MM.1S (cell line): ENCODE measurements around the gene NTRK3.

ENCODE experiments used
- DNase-seq: peaks from one replicate; pipeline ENCODE4 v3.0.0-alpha.2; 2015
- H2AFZ ChIP-seq: fragments of 300-600 bp; sonication (generic); 2 replicates; pipeline ENCODE4 v1.6.0; 2016; ENCODE audit warnings: antibody characterized with exemption, low read length
- H3F3A ChIP-seq: fragments of 300-600 bp; sonication (generic); 2 replicates; pipeline ENCODE4 v1.6.1; 2016; ENCODE audit warnings: mild to moderate bottlenecking, antibody characterized with exemption, low read length, moderate library complexity, mixed read lengths; ENCODE audit not compliant: insufficient read depth
- H3K27ac ChIP-seq: fragments of 300-600 bp; sonication (generic); 2 replicates; pipeline ENCODE4 v1.5.1; 2016; ENCODE audit warnings: mild to moderate bottlenecking, low read length
- H3K27me3 ChIP-seq: fragments of 300-600 bp; sonication (generic); replicated peaks from 2 replicates; pipeline ENCODE4 v1.6.0; 2016; ENCODE audit warnings: low read length; ENCODE audit not compliant: insufficient read depth
- H3K36me3 ChIP-seq: fragments of 300-600 bp; sonication (generic); replicated peaks from 2 replicates; pipeline ENCODE4 v1.6.1; 2016; ENCODE audit warnings: mild to moderate bottlenecking, low read length, mixed read lengths; ENCODE audit not compliant: insufficient read depth
- H3K4me1 ChIP-seq: fragments of 300-600 bp; sonication (generic); 2 replicates; pipeline ENCODE4 v1.6.1; 2016; ENCODE audit warnings: low read length, mixed read lengths
- H3K4me2 ChIP-seq: fragments of 300-600 bp; sonication (generic); 2 replicates; pipeline ENCODE4 v1.6.0; 2016; ENCODE audit warnings: low read depth, low read length
- H3K4me3 ChIP-seq: fragments of 300-600 bp; sonication (generic); 2 replicates; pipeline ENCODE4 v1.5.1; 2016; ENCODE audit warnings: low read length, mixed read lengths
- H3K79me2 ChIP-seq: fragments of 300-600 bp; sonication (generic); 2 replicates; pipeline ENCODE4 v1.6.1; 2016; ENCODE audit warnings: mixed run types, low read length, mixed read lengths
- H3K9ac ChIP-seq: fragments of 300-600 bp; sonication (generic); 2 replicates; pipeline ENCODE4 v1.6.1; 2016; ENCODE audit warnings: low read length, mixed read lengths
- H3K9me2 ChIP-seq: fragments of 300-600 bp; sonication (generic); replicated peaks from 2 replicates; pipeline ENCODE4 v1.6.1; 2016; ENCODE audit warnings: mild to moderate bottlenecking, low read length, mixed read lengths; ENCODE audit not compliant: insufficient read depth
- H3K9me3 ChIP-seq: fragments of 300-600 bp; sonication (generic); replicated peaks from 2 replicates; pipeline ENCODE4 v1.6.1; 2016; ENCODE audit warnings: mild to moderate bottlenecking, low read length, mixed read lengths; ENCODE audit not compliant: insufficient read depth
- H4K20me1 ChIP-seq: fragments of 300-600 bp; sonication (generic); 2 replicates; pipeline ENCODE4 v1.6.1; 2016; ENCODE audit warnings: mild to moderate bottlenecking, low read length, moderate library complexity, mixed read lengths; ENCODE audit not compliant: insufficient read depth
- EZH2 ChIP-seq: fragments of 300-600 bp; sonication (generic); optimal IDR thresholded peaks from 2 replicates; pipeline ENCODE3; 2017; ENCODE audit warnings: low read depth, mild to moderate bottlenecking, antibody characterized with exemption, low read length, mixed read lengths
- EZH2phosphoT487 ChIP-seq: fragments of 300-600 bp; sonication (generic); IDR thresholded peaks from 2 replicates; pipeline ENCODE4 v1.6.1; 2018; ENCODE audit warnings: antibody characterized with exemption, low read length
- TF ChIP-seq, protein P1 (sequence below): fragments of 300-600 bp; sonication (generic); IDR thresholded peaks from 2 replicates; pipeline ENCODE4 v1.5.1; 2016; ENCODE audit warnings: antibody characterized with exemption, low read length, mixed read lengths

The NTRK3 gene

GRCh38 chr15:88155310-88155709, 101.2 kb downstream of the NTRK3 start:
- H3K9ac ChIP-seq: no peak overlapping the region
- no peak overlapping the region for H2AFZ ChIP-seq
- no peak overlapping the region for H3K4me3 ChIP-seq
- no peak overlapping the region for H3K27ac ChIP-seq
- H3K36me3 ChIP-seq: no peaks in the 10 kb centered on the region
- H4K20me1 ChIP-seq: no peaks in the 10 kb centered on the region
- H3K9me3 ChIP-seq: no peaks in the 10 kb centered on the region
- peaks cover 9% of the 10 kb centered on the region; the same call in 1 of the 2 replicates for H3F3A ChIP-seq
- TF ChIP-seq EZH2: no peak
- TF ChIP-seq, protein P1, sequence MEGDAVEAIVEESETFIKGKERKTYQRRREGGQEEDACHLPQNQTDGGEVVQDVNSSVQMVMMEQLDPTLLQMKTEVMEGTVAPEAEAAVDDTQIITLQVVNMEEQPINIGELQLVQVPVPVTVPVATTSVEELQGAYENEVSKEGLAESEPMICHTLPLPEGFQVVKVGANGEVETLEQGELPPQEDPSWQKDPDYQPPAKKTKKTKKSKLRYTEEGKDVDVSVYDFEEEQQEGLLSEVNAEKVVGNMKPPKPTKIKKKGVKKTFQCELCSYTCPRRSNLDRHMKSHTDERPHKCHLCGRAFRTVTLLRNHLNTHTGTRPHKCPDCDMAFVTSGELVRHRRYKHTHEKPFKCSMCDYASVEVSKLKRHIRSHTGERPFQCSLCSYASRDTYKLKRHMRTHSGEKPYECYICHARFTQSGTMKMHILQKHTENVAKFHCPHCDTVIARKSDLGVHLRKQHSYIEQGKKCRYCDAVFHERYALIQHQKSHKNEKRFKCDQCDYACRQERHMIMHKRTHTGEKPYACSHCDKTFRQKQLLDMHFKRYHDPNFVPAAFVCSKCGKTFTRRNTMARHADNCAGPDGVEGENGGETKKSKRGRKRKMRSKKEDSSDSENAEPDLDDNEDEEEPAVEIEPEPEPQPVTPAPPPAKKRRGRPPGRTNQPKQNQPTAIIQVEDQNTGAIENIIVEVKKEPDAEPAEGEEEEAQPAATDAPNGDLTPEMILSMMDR: no peak
- TF ChIP-seq EZH2phosphoT487: no peak
- no peaks in the 10 kb centered on the region for H3K9me2 ChIP-seq
- H3K4me1 ChIP-seq: peaks cover 22% of the 10 kb centered on the region
- H3K4me2 ChIP-seq: no peak overlapping the region
- DNase-seq: no peak
- no peaks in the 10 kb centered on the region for H3K27me3 ChIP-seq
- H3K79me2 ChIP-seq: no peaks in the 10 kb centered on the region

DNA sequence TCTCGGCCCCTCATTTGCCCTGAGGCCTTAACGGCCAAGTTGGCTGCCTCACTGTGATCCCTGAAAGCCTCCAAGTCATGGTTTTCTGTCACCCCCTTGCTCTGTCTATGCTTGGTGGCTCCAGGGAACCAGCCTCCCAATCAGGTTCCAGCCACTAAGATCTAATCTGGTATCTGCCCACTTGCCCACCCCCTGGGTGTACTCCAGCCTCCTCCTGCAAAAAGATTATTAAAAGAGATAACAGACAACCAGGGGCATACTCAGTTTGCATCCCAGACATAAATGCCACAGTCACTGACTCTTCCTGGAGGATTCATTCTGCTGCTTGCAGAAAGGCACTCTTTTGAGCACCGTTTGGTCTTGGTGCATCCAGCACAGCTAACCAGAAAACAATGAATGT, 103.9 kb downstream of the NTRK3 start:
- Histone ChIP-seq H3K4me3 (no peak overlapping the region), H4K20me1 (no peaks in the 10 kb centered on the region), H3K79me2 (no peaks in the 10 kb centered on the region), H3K4me2 (no peak overlapping the region), H3K9me3 (no peaks in the 10 kb centered on the region), H3K27me3 (no peaks in the 10 kb centered on the region), H3K27ac (no peak overlapping the region), H2AFZ (no peak overlapping the region), H3K4me1 (peaks cover 18% of the 10 kb centered on the region), H3K9me2 (no peaks in the 10 kb centered on the region), H3F3A (peaks cover 9% of the 10 kb centered on the region; the same call in 1 of the 2 replicates), H3K9ac (no peak overlapping the region), H3K36me3 (no peaks in the 10 kb centered on the region)
- DNase-seq: no peak
- TF ChIP-seq EZH2 (no peak), EZH2phosphoT487 (no peak)
- TF ChIP-seq, protein P1: no peak

GRCh38 chr15:88147760-88148159, 108.8 kb downstream of the NTRK3 start:
- Histone ChIP-seq H3K9me2 (no peaks in the 10 kb centered on the region), H2AFZ (no peak overlapping the region), H3K4me2 (no peak overlapping the region), H3K9me3 (no peaks in the 10 kb centered on the region), H3K9ac (no peak overlapping the region), H3K4me1 (no peaks in the 10 kb centered on the region), H3K27ac (no peak overlapping the region), H3K79me2 (no peaks in the 10 kb centered on the region), H3K4me3 (no peak overlapping the region), H4K20me1 (no peaks in the 10 kb centered on the region), H3K27me3 (no peaks in the 10 kb centered on the region), H3K36me3 (no peaks in the 10 kb centered on the region), H3F3A (no peaks in the 10 kb centered on the region)
- no peak for DNase-seq
- TF ChIP-seq EZH2 (no peak), EZH2phosphoT487 (no peak)
- TF ChIP-seq, protein P1: no peak
